HEK293 (cell line): ENCODE results near the gene OTOS.

Source experiments
- CTCF ChIA-PET: fragments of 350-600 bp; formaldehyde crosslinking; extraction: SDS; loops from one replicate; lab custom pipeline; 2021; ENCODE audit warnings: antibody characterized with exemption; lab: Yijun Ruan, JAX
- POLR2A ChIA-PET: fragments of 300-600 bp; formaldehyde crosslinking; extraction: SDS; loops from one replicate; lab custom pipeline; 2020; ENCODE audit warnings: antibody characterized with exemption, inconsistent platforms; lab: Yijun Ruan, JAX
- H3K27ac ChIP-seq: fragments of 200-500 bp; sonication (Bioruptor generic); 2 replicates; pipeline ENCODE4 v1.5.1; 2014; ENCODE audit warnings: low read depth, low read length, control low read depth, inconsistent platforms; ENCODE audit errors: extremely low read depth
- H3K36me3 ChIP-seq, 2 experiments: fragments of 200-500 bp in 1 of 2; sonication (Bioruptor generic) in 1 of 2; 1 replicate in 1 of 2; 2 replicates in 1 of 2; pipeline ENCODE4 v1.5.1; 2014 to 2017; ENCODE audit warnings: inconsistent platforms in 2 of 2, low read length in 2 of 2; ENCODE audit not compliant: control insufficient read depth in 2 of 2, insufficient read depth in 1 of 2
- H3K4me1 ChIP-seq: fragments of 200-500 bp; sonication (Bioruptor generic); 2 replicates; pipeline ENCODE4 v1.5.1; 2014; ENCODE audit warnings: mild to moderate bottlenecking, low read length, inconsistent platforms; ENCODE audit not compliant: control insufficient read depth, insufficient read depth
- H3K4me3 ChIP-seq: 2 replicates; pipeline ENCODE4 v1.5.1; 2011; ENCODE audit warnings: low read depth, mild to moderate bottlenecking, control low read depth, low read length, moderate library complexity
- H3K9me3 ChIP-seq: fragments of 200-500 bp; sonication (Bioruptor generic); 2 replicates; pipeline ENCODE4 v1.5.1; 2014; ENCODE audit warnings: low read depth, low read length, inconsistent platforms; ENCODE audit not compliant: control insufficient read depth, insufficient read depth
- ATF2 ChIP-seq: fragments of 450-650 bp; formaldehyde crosslinking; IDR thresholded peaks from 2 replicates; pipeline ENCODE4 v1.5.1; 2016; ENCODE audit warnings: missing biosample characterization, missing genetic modification characterization, low read depth
- GLIS1 ChIP-seq: fragments of 450-650 bp; formaldehyde crosslinking; IDR thresholded peaks from 2 replicates; pipeline ENCODE4 v1.5.1; 2016; ENCODE audit warnings: missing biosample characterization, missing genetic modification characterization
- HOXA7 ChIP-seq: sonication (generic); formaldehyde crosslinking; IDR thresholded peaks from 2 replicates; pipeline ENCODE4 v1.8.1; 2022; ENCODE audit warnings: missing genetic modification reagents, borderline replicate concordance
- KLF7 ChIP-seq: fragments of 450-650 bp; formaldehyde crosslinking; IDR thresholded peaks from 2 replicates; pipeline ENCODE4 v1.5.1; 2016; ENCODE audit warnings: missing biosample characterization, missing genetic modification characterization, borderline replicate concordance
- REPIN1 ChIP-seq: fragments of 450-650 bp; formaldehyde crosslinking; IDR thresholded peaks from 2 replicates; pipeline ENCODE4 v1.5.1; 2017; ENCODE audit warnings: missing biosample characterization, missing genetic modification characterization, low read depth
- SALL2 ChIP-seq: fragments of 450-650 bp; formaldehyde crosslinking; IDR thresholded peaks from 2 replicates; pipeline ENCODE4 v1.5.0; 2017; ENCODE audit warnings: missing biosample characterization, mild to moderate bottlenecking, missing genetic modification characterization, borderline replicate concordance
- SCRT1 ChIP-seq: fragments of 450-650 bp; formaldehyde crosslinking; IDR thresholded peaks from 2 replicates; pipeline ENCODE4 v1.5.1; 2016; ENCODE audit warnings: missing biosample characterization, missing genetic modification characterization, borderline replicate concordance
- YY2 ChIP-seq: fragments of 450-650 bp; formaldehyde crosslinking; IDR thresholded peaks from 2 replicates; pipeline ENCODE4 v1.5.1; 2016; ENCODE audit warnings: missing biosample characterization, missing genetic modification characterization
- ZBTB21 ChIP-seq: fragments of 450-650 bp; formaldehyde crosslinking; IDR thresholded peaks from 2 replicates; pipeline ENCODE4 v1.5.1; 2017; ENCODE audit warnings: missing biosample characterization, missing genetic modification characterization
- ZIC2 ChIP-seq: fragments of 450-650 bp; formaldehyde crosslinking; IDR thresholded peaks from 2 replicates; pipeline ENCODE4 v1.5.1; 2016; ENCODE audit warnings: missing biosample characterization, missing genetic modification characterization
- ZNF112 ChIP-seq: fragments of 450-650 bp; formaldehyde crosslinking; IDR thresholded peaks from 2 replicates; pipeline ENCODE4 v1.5.0; 2017; ENCODE audit warnings: missing biosample characterization, missing genetic modification characterization
- ZNF148 ChIP-seq: fragments of 450-650 bp; formaldehyde crosslinking; IDR thresholded peaks from 2 replicates; pipeline ENCODE4 v1.5.0; 2017; ENCODE audit warnings: missing biosample characterization, missing genetic modification characterization, borderline replicate concordance
- ZNF248 ChIP-seq: fragments of 450-650 bp; formaldehyde crosslinking; IDR thresholded peaks from 2 replicates; pipeline ENCODE4 v1.5.1; 2017; ENCODE audit warnings: missing biosample characterization, missing genetic modification characterization
- ZNF394 ChIP-seq: fragments of 450-650 bp; formaldehyde crosslinking; IDR thresholded peaks from 2 replicates; pipeline ENCODE4 v1.5.1; 2016; ENCODE audit warnings: missing biosample characterization, missing genetic modification characterization, mild to moderate bottlenecking, moderate library complexity, borderline replicate concordance
- ZNF423 ChIP-seq: fragments of 450-650 bp; formaldehyde crosslinking; IDR thresholded peaks from 2 replicates; pipeline ENCODE4 v1.5.1; 2016; ENCODE audit warnings: missing biosample characterization, missing genetic modification characterization
- ZNF433 ChIP-seq: fragments of 450-650 bp; formaldehyde crosslinking; IDR thresholded peaks from 2 replicates; pipeline ENCODE4 v1.5.1; 2016; ENCODE audit warnings: missing biosample characterization, missing genetic modification characterization, low read depth
- ZNF488 ChIP-seq: fragments of 450-650 bp; formaldehyde crosslinking; IDR thresholded peaks from 2 replicates; pipeline ENCODE4 v1.5.1; 2016; ENCODE audit warnings: missing biosample characterization, missing genetic modification characterization
- ZNF513 ChIP-seq: fragments of 450-650 bp; IDR thresholded peaks from 2 replicates; pipeline ENCODE4 v1.5.1; 2018; ENCODE audit warnings: missing biosample characterization, missing genetic modification characterization
- ZNF518A ChIP-seq: fragments of 450-650 bp; formaldehyde crosslinking; conservative IDR thresholded peaks from 2 replicates; pipeline ENCODE4 v1.5.1; 2016; ENCODE audit warnings: low read depth, missing biosample characterization, missing genetic modification characterization
- ZNF529 ChIP-seq: fragments of 450-650 bp; formaldehyde crosslinking; IDR thresholded peaks from 2 replicates; pipeline ENCODE4 v1.5.1; 2017; ENCODE audit warnings: missing genetic modification characterization, missing biosample characterization; ENCODE audit not compliant: insufficient replicate concordance
- ZNF629 ChIP-seq: fragments of 450-650 bp; formaldehyde crosslinking; IDR thresholded peaks from 2 replicates; pipeline ENCODE4 v1.5.1; 2017; ENCODE audit warnings: missing biosample characterization, missing genetic modification characterization
- ZNF645 ChIP-seq: fragments of 450-650 bp; formaldehyde crosslinking; IDR thresholded peaks from 2 replicates; pipeline ENCODE4; 2016; ENCODE audit warnings: missing biosample characterization, missing genetic modification characterization
- ZNF704 ChIP-seq: fragments of 450-650 bp; formaldehyde crosslinking; IDR thresholded peaks from 2 replicates; pipeline ENCODE4 v1.5.1; 2016; ENCODE audit warnings: missing biosample characterization, missing genetic modification characterization
- ZNF776 ChIP-seq: fragments of 450-650 bp; formaldehyde crosslinking; IDR thresholded peaks from 2 replicates; pipeline ENCODE4 v1.5.0; 2017; ENCODE audit warnings: missing biosample characterization, missing genetic modification characterization, borderline replicate concordance

The OTOS gene

GRCh38 chr2:240161087-240161750 is 20.8 kb upstream of the OTOS start:
- H3K4me3 ChIP-seq: no peak overlapping the region
- no peaks in the 10 kb centered on the region for H3K36me3 ChIP-seq
- H3K9me3 ChIP-seq: no peaks in the 10 kb centered on the region
- H3K4me1 ChIP-seq: no peaks in the 10 kb centered on the region
- ChIA-PET CTCF (no interaction called here), POLR2A (no interaction called here)
- H3K27ac ChIP-seq: no peak overlapping the region
- no peak for TF ChIP-seq ZNF394
- no peak for TF ChIP-seq HOXA7 (CRISPR knock-in tag)
- peak; percentile 58; the same call in 1 of the 2 replicates for TF ChIP-seq ZNF629 (tag by site-specific recombination)
- TF ChIP-seq ZNF248 (tag by site-specific recombination): no peak
- no peak for TF ChIP-seq ZNF148 (tag by site-specific recombination)
- no peak for TF ChIP-seq ZNF513 (tag by site-specific recombination)
- peak; percentile 68 for TF ChIP-seq ZBTB21 (tag by site-specific recombination)
- no peak for TF ChIP-seq ZNF112 (tag by site-specific recombination)
- TF ChIP-seq ZNF518A (tag by site-specific recombination): no peak
- TF ChIP-seq ZNF423 (tag by site-specific recombination): no peak
- peak; percentile 90 for TF ChIP-seq ZIC2 (tag by site-specific recombination)
- TF ChIP-seq SCRT1 (tag by site-specific recombination): no peak
- TF ChIP-seq ZNF704: no peak
- TF ChIP-seq SALL2 (tag by site-specific recombination): no peak
- TF ChIP-seq ATF2: peak; percentile 80
- no peak for TF ChIP-seq KLF7 (tag by site-specific recombination)
- TF ChIP-seq REPIN1 (tag by site-specific recombination): no peak
- TF ChIP-seq YY2 (tag by site-specific recombination): no peak
- no peak for TF ChIP-seq ZNF776
- TF ChIP-seq ZNF645 (tag by site-specific recombination): no peak
- peak; percentile 66 for TF ChIP-seq GLIS1 (tag by site-specific recombination)
- no peak for TF ChIP-seq ZNF529 (tag by site-specific recombination)
- no peak for TF ChIP-seq ZNF433
- no peak for TF ChIP-seq ZNF488 (tag by site-specific recombination)
